ENCODE measurements around the gene KCNT2. TPM values are rescaled to one million over a fixed set of nuclear protein-coding genes. Genes with fewer than 3 reads are reported as not detected.

KCNT2 gene
- total RNA-seq, 1 donor from 2014 or later, result 26.2 TPM

GRCh38 chr1:196178083-196178635 is 430.1 kb downstream of the KCNT2 start:
- H3K27ac Mint-ChIP-seq (ENCODE audit: unreplicated experiment), result no peak overlapping the region
- H3K27me3 Mint-ChIP-seq (ENCODE audit: unreplicated experiment), result no peaks in the 10 kb centered on the region
- H3K4me1 Mint-ChIP-seq (ENCODE audit: unreplicated experiment), result peaks cover 11% of the 10 kb centered on the region
- no peak for DNase-seq (ENCODE audit: extremely low spot score, unreplicated experiment)
- H3K9me3 Mint-ChIP-seq (ENCODE audit: unreplicated experiment), result peaks cover 5% of the 10 kb centered on the region
- TF ChIP-seq CTCF (IDR thresholded peaks at IDR 0.05), result no peak
- H3K4me3 Mint-ChIP-seq (ENCODE audit: unreplicated experiment), result no peak overlapping the region
- H3K36me3 Mint-ChIP-seq (ENCODE audit: unreplicated experiment), result no peaks in the 10 kb centered on the region

Small RNA genes lying within 50 kb of the gene (microRNA-seq; reads per million reads assigned to microRNA genes)
- gene MIR4735 (ENCODE audit: unreplicated experiment), result not detected

Other genes with a start within 250 kb of the KCNT2 start
- gene CFH, start 43.6 kb upstream of the KCNT2 start, total RNA-seq, result 248 and 252 TPM in 2 replicates
- gene CFHR3, start 166.4 kb upstream of the KCNT2 start, total RNA-seq, result 0.42 and 0.54 TPM in 2 replicates
- gene CFHR1, start 211.3 kb upstream of the KCNT2 start, total RNA-seq, result not detected in 2 replicates

Data from osteocyte (in vitro differentiated cells).